Measurements from ENCODE around the gene GRK6.
A peak's percentile ranks its signal among the peaks of the same experiment; 100 is the strongest.

DNA sequence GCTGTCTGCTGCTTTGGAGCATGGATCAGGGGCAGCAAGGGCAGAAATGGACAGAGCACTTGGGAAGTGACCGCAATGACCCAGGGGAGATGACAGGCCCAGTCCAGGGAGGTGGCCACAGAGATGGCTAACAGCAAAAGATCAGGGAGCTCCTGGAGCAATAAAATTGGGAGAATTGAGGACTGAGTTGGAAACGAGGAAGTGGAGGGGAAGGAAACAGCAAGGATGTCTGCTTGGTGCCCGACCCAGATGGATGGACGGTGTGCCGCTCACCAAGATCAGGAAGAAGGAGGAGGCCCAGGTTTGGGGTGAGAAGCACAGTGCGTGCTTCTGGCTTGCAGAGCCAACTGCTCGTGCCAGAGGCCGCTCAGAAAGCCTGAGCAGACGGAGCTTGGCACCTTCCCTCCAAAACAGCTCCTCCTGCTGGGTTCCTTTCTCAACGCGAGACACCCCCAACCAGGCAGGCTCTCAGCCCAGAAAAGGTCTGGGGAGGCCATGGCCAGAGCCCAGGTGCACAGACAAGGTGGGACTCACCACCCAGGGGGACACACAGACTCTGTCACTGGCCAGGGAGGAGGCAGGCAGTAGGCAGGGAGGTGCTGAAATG, 44.0 kb upstream of the GRK6 start:
- TF ChIP-seq CTCF (IDR thresholded peaks at IDR 0.05) (peak in 9 of 12 donors; percentile 9 to 41 (median 25)), POLR2A (IDR thresholded peaks at IDR 0.05) (no peak)

All from heart left ventricle (tissue), 13 donors.